ENCODE measurements around the gene CPNE4. TPM values are rescaled to one million over a fixed set of nuclear protein-coding genes. Genes with fewer than 3 reads are reported as not detected.
A peak's percentile ranks its signal among the peaks of the same experiment; 100 is the strongest.

The CPNE4 gene
- polyA plus RNA-seq, 1 donor: 0.15 TPM

- no peak for DNase-seq
These were observed 365.2 kb downstream of the CPNE4 start for GRCh38 chr3:131669600-131669999.

GRCh38 chr3:131658771-131659170 is 376.0 kb downstream of the CPNE4 start:
- DNase-seq: no peak

GRCh38 chr3:131658115-131658514 is 376.7 kb downstream of the CPNE4 start:
- DNase-seq: no peak

GRCh38 chr3:131655070-131655690 is 379.6 kb downstream of the CPNE4 start:
- DNase-seq: no peak

GRCh38 chr3:131645638-131646037 is 389.2 kb downstream of the CPNE4 start:
- DNase-seq: no peak

DNA sequence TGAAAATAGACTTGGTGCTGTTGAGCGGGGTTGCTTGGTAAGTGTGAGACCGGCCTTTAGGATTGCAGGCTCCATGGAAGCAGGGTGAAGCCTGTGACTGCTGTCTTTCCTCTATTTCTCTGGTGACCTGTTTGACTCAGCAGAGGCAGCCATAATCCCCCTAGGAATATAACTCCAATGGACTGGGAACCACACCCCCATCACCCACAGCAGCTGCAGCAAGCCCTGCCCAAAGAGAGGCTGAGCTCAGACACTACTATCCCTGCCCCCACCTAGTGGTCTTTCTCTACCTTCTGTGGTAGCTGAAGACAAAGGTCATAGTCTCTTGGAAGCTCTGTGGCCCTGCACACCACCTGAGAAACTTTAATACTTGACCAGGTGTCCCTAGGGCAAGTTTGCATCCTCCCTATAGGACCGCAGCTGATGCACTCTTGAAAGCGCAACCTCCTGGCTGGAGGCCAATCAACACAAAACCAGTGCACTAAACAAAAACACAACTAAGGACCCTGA is 398.5 kb downstream of the CPNE4 start:
- no peak for DNase-seq

DNA sequence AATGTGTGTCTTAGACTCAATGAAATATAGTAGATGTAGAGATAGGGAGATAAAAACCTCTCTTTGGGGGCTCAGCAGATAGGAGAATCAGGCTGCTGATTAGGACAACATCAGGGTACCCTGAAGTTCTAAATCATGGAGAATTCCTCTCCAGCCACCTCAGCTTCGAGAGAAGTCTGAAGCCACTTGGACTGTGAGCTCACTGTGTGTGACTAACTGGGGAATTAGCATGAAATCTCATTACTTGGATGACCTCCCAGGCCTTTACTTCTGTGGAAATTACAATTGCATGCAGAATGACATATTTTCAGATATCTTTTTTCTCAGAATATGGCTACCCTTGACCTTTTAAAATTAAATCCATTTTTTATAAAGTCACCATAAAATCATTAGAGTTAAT is 404.0 kb downstream of the CPNE4 start:
- no peak for DNase-seq

DNA sequence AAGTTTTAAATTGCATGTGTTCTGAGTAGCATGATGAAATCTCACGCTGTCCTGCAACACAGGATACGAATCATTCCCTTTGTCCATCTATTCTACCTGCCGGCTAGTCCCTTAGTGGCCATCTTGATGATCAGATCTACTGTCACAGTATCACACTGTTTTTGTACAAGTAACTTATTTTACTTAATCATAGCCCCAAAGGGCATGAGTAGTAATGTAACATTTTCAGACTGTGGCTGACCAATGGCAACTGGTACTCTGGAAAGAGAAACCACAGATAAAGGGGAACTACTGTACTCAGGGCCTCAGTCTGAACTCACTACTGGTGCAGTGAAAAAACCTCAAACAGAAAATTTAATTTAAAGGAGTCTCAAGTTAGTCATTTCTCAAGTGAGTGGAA is 404.7 kb downstream of the CPNE4 start:
- DNase-seq: no peak

DNA sequence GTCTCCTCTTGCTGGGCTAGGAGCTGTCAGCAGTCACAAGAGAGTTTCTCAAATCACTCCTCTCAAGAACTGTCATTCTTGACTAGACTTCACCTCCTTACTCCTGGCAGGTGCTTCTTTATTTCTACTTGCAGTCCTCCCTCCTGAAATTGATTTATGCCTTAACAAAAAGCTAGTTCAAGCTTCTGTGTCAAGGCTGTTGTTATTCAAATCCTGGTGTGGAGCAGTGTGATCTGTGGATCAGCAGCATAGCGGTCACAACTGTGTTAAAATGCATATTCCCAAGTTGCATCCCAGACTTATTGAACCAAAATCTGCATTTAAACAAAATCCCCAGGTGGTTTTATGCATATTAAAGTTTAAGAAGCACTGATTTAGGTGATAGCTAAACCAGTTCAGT is 411.4 kb downstream of the CPNE4 start:
- no peak for DNase-seq

GRCh38 chr3:131622726-131623125 is 412.1 kb downstream of the CPNE4 start:
- DNase-seq: no peak

DNA sequence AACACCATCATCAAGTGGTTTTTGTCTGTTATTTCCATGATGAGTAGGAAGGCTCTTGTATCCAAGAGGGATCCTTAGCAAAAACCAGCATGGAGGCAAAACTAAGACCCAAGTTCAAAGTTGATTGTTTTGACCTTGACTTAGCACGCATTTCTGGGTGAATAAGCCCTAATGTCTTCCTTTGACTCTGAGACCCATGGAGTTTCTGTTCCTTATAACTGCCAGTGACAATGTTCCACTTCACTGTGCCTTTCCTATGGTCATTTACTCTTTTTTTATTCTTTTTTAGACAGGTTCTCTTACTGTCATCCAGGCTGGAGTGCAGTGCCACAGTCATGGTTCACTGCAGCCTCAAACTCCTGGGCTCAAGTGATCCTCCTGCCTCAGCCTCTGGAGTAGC is 413.8 kb downstream of the CPNE4 start:
- no peak for DNase-seq

- no peak for DNase-seq
These were observed 415.0 kb downstream of the CPNE4 start for GRCh38 chr3:131619821-131620220.

- DNase-seq: no peak
These were observed 418.1 kb downstream of the CPNE4 start for GRCh38 chr3:131616719-131617118.

DNA sequence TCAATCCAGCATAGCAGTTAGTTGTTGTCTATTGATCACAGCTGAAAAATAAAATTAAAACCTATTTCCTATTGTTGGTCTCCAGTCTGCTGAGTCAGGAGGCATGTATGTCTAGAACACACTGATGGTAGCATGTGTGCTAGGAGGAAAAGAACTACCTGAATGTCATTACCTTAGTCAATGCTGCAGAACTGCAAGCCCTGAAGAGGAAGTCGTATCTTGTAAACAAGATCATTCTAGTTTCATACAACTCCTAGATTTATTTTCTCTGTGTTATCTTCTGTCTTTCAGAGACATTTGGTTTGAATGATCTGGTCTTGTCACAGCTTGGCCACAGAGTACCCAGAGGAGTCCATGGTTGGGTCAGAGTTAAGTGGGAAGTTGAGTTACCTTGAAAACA is 422.1 kb downstream of the CPNE4 start:
- no peak for DNase-seq

DNA sequence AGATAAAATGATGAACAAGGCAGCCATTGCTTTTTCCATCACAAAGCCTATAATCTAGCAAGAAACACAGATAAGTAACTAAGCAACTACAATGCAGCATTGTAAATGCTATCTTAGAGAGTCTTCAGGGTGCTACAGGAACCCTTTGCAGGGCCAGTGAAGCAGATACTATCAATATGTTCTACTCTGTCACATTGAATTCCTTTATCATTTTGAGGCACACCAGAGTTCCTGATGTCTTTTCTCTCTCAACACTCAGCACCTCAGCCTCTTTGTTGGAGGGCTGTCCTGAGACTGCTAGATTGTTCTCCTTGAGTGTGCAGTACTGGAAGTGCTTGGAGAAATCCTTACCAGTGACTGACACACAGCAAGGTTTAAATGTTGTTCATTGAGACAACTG is 424.6 kb downstream of the CPNE4 start:
- no peak for DNase-seq

DNA sequence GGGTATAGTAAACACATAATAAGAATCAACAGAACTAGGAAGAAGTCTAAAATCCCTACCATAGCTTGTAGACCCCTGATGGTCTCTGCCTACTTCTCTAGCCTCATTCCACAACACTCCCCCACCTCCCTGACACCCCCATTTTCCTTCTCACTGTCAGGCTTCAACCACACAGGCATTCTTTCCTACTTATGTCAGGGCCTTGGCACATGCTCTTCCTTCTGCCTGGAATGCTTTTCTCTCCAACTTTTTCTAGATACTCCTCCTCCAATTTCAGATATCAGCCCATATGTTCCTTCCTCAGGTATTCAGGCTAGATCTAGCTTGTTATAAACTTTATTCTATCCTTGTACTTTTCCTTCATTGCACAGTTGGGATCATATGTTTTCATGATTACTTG is 426.1 kb downstream of the CPNE4 start:
- no peak for DNase-seq

DNA sequence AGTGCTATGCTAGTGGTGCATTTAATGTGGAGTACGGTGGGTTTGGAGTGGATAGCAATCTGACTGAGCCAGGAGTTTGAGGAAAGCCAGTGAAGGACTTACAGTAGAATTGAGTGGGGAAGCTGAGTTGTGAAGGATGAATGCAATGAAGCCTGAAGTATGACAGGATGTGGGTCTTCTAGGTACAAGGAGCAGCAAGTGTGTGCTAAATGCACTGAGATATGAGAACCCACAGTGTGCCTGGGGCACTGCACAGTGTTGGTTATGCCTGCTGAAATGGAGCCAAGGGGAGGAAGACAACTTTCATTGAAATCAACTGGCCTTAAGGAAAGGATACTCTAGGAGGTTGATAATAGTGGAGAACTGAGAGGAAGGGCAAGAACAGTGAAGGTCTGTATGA is 426.5 kb downstream of the CPNE4 start:
- DNase-seq: no peak

DNA sequence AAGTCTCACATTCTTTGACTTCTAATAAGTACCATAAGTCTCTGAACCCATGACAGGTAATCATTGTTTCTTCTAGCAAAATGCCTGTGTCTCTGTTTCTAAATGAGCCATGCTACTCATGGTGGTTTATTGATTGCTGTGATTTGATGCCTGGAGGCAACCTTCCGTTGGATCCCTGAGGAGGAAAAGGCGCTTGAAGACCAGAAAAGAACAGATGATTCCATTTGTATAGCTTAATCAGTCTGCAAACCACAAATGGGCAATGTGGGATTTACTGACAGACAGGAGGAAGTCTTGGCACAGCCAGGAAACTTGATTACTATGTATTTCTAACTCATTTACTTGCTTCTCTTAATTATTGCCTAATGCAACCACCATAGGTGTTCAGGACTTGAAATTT is 428.9 kb downstream of the CPNE4 start:
- DNase-seq: no peak

GRCh38 chr3:131602011-131602779 is 432.6 kb downstream of the CPNE4 start:
- DNase-seq: no peak

DNA sequence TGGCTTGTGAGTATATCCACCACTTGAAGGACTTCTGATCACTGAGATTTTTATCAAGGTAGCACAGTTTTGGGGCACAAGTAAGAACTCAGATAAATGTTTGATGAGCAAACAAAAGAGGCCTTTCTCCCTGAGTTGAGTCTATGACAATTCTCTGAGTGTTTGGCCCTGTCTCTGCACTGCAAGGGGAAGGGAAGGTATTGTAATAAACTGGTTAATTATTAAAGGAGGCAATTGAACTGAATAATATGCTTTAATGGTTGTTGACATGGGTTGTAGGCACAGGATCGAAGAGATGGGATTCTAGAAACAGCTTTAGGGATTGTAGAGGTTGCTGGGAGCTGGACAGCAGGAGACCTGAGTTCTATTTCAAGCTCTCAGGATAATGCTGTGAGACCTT is 437.0 kb downstream of the CPNE4 start:
- no peak for DNase-seq

- DNase-seq: no peak
These were observed 437.9 kb downstream of the CPNE4 start for GRCh38 chr3:131596884-131597283.

DNA sequence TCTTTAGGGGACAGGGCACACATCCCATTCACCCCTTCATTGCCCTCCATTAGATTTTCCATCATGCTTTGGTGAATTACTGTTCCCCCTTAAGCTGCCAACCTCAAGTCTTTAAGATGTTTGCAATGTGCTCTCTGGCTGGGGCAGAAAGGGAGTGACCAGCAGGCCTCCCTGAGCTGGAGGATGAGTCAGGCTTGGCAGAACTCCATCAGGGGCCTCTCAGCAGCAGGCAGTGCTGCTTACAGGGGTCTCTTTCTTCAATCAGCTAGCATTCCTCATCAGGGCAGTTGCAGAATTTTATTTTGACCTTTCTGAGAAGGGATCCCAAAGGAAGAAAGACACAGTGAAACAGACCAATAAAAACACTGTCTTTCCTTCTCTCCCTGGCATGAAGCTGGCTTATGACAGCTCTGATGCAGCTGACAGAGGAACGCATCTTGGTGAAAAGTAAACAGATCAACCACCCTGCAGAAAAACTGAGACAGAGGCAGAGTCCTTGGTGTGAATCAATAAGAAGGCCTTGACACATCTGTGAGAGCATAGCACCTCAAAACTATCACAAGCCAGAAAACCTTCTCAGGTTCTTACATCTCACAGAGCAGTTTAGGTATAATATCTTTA is 443.3 kb downstream of the CPNE4 start:
- peak; percentile 26 for DNase-seq

GRCh38 chr3:131586277-131586676 is 448.5 kb downstream of the CPNE4 start:
- no peak for DNase-seq

- no peak for DNase-seq
These were observed 452.4 kb downstream of the CPNE4 start for GRCh38 chr3:131582438-131582837.
